ENCODE measurements around the gene ZNF236.
"Not testable (repeated sequence)": the region's sequence is repeated elsewhere in the genome, so short reads cannot be mapped to it uniquely, and the experiment has no call there.

The ZNF236 gene

GRCh38 chr18:77006305-77007175 lies 184.2 kb downstream of the ZNF236 start:
- DNase-seq (ENCODE audit: low spot score): no peak

DNA sequence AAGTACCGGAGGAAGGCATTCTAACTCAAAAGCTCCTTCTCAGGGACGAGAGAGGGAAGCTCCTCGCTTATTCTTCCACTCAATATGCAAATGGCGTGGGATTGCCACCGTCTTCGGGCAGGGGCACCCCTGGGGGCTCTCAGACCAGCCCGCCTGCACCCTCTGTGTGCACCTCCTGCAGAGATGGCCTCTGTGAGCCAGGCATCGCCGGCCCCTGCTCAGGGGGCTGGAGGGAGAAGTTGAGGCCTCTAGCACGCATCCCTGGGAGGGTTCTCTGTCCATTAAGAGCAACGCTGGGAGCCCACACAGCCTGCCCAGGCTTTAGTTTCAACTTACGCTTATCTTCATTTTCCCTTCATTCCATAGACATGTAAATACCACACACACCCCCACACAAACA lies 184.9 kb downstream of the ZNF236 start:
- no peak for DNase-seq (ENCODE audit: low spot score)

GRCh38 chr18:77008006-77008405 lies 185.6 kb downstream of the ZNF236 start:
- no peak for DNase-seq (ENCODE audit: low spot score)

DNA sequence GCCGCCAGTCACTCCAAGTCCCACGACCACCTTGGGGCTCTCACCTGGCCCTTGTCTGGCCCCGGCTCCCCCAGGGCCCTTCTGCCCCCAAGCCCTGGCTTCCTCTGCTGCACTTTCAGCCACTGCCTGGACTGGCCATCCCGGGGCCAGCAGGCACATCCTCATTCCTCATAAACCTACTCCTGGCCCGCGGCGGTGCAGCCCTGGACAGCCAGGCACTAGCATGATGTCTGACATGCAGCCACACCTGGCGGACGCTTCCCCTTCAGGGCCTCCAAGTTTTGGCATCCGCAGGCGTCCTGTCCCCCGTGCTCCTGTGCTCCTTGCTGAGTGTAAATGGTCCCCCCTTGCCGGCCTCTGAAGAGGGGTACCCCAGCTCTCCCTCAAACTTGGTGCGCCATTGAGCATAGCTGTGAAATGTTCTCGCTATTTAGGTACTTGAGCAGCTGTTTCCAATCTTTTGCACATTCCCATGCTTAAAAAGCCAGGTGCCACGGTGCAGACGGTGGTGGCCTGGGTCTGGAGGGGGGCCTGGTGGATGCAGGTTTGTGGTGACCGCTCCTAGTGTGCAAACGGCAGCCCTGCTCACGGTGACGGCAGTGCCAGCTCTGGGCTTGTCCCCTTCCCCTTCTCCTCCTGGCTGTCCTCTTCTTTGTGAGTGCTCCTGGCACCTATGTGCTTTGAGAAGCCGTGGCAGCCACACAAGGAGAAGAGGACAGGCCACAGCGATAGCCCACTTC lies 186.4 kb downstream of the ZNF236 start:
- no peak for DNase-seq (ENCODE audit: low spot score)

GRCh38 chr18:77009675-77010074 lies 187.3 kb downstream of the ZNF236 start:
- DNase-seq (ENCODE audit: low spot score): no peak

DNA sequence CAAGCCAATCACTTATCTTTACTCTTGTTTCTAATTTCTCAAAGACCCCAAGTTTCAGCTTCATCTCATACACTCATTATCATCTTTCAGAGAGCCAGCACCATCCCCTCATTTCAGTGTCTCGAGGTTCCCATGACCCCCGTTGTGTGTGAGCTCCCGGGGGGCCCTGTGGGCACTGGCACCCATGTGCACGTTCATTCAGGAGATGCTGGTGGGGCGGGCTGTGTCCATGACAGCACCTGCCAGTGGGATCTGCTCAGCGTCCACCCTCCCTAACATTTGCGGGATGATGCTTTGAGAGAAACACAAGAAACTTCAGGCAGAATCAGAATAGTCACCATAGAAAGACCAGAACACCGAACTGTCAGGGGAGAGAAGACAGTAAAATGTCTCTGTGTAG lies 189.8 kb downstream of the ZNF236 start:
- DNase-seq (ENCODE audit: low spot score): no peak

- DNase-seq (ENCODE audit: low spot score): no peak
Measured at GRCh38 chr18:77012806-77013541, 190.6 kb downstream of the ZNF236 start.

DNA sequence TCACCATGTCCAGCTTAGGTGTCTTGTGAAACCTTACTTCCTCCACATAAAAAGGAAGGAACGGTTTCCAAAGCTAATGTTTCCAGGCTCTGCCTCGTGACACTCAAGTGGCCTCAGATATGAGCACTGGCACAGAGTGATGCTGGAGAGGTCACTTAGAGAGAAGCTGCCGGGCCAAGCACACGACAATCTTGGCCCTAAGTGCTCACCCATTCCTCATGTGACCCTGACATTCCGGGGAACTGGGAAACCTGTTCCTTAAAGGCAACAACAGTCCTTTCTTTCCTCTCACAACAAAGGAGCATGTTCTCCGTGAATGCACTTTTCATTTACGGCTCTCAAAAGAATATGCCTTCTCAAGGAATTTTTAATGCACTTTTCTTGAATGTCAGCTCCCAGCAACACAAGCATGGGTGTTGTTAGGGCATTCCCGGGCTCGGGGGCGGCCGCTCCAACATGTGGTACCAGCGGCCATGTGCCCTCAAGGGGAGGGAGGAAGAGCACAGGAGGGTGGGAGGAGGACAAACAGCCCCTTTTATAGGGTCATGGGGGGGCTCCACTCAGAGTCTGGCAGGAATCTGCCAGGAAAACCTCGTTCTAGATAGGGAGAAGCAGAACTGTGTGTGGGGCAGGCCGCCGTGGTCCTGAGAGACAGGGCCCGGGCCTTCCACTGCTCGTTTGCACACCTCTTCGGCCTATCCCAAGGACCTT lies 191.6 kb downstream of the ZNF236 start:
- no peak for DNase-seq (ENCODE audit: low spot score)

DNA sequence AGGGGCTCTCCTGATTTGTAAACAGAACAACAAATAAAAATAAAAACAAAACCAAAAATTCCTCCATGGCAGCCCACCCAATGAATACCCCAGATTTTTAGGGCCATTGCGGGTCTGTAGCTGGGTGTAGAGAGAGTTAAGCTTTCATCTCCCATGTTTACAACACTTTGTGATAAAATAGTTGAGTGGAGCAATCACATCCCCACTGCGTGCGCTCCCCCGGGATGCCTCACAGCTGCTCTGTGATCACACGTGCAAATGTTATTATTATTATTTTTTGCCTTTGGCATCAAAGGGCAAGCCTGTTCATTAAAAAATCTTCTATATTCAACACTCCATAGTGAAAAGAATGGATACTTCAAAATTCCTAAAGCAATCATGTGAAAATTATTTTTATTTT lies 192.2 kb downstream of the ZNF236 start:
- DNase-seq (ENCODE audit: low spot score): no peak

GRCh38 chr18:77015169-77015568 lies 192.8 kb downstream of the ZNF236 start:
- DNase-seq (ENCODE audit: low spot score): no peak

- DNase-seq (ENCODE audit: low spot score): no peak
Measured at GRCh38 chr18:77015771-77016710, 193.7 kb downstream of the ZNF236 start.

- DNase-seq (ENCODE audit: low spot score): no peak
Measured at GRCh38 chr18:77016936-77017335, 194.6 kb downstream of the ZNF236 start.

- no peak for DNase-seq (ENCODE audit: low spot score)
Measured at GRCh38 chr18:77017355-77017754, 195.0 kb downstream of the ZNF236 start.

DNA sequence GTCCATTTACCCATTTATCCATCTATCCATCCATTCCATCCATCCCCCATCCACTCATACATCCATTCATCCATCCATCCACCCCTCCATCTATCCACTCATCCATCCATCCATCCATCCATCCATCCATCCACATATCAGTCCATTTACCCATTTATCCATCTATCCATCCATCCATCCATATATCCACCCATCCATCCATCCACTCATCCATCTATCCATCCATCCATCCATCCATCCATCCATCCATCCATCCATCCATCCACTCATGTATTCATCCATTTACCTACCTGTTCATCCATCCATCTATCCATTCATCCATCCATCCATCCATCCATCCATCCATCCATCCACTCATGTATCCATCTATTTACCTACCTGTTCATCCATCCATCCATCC lies 196.3 kb downstream of the ZNF236 start:
- DNase-seq (ENCODE audit: low spot score): not testable (repeated sequence)

- no peak for DNase-seq (ENCODE audit: low spot score)
Measured at GRCh38 chr18:77019641-77020040, 197.3 kb downstream of the ZNF236 start.

All from activated CD4-positive, alpha-beta T cell treated with anti-CD3 and anti-CD28 coated beads, Interleukin-2, Interleukin-4, amounts not matched to agents 100 ng/mL and 50 ng/mL, durations not matched to agents 16 hours and 8 hours (primary cell).